PFSK-1 (cell line): Measurements from ENCODE around the gene CAMK1D.

Experiments
- POLR2AphosphoS5 ChIP-seq: IDR thresholded peaks from 2 replicates; pipeline ENCODE4 v1.6.1; 2012; ENCODE audit warnings: low read depth, mild to moderate bottlenecking, control low read depth, low read length, moderate library complexity
- SIN3A ChIP-seq: IDR thresholded peaks from 2 replicates; pipeline ENCODE4 v1.6.1; 2012; ENCODE audit warnings: mild to moderate bottlenecking, low read length, moderate library complexity, borderline replicate concordance; ENCODE audit not compliant: insufficient read depth

DNA sequence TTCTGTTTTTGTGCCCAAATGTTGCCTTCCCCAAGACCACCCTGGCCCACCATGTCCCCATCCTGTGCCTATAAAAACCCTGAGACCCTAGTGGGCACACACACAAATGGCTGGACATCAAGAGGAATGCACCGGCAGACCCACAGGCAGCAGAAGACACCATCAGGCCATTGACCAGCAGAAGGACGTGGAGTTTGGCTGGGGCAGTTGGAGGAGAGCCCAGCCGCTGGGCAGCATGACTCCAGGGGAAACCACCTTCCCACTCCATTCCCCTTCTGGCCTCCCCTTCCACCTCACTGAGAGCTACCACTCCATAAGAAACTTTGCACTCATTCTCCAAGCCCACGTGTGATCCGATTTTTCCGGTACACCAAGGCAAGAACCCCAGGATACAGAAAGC, 309.2 kb downstream of the CAMK1D start:
- no peak for TF ChIP-seq SIN3A
- TF ChIP-seq POLR2AphosphoS5: no peak
